HG03354 (cell line): ENCODE data around the gene KDM2A.

Experiments used
- ATAC-seq: cut with Tn5 transposase; IDR thresholded peaks from one replicate; pipeline ENCODE4 v1.9.1; 2021; ENCODE audit warnings: mild to moderate bottlenecking; ENCODE audit not compliant: unreplicated experiment, poor library complexity, severe bottlenecking

The KDM2A gene

GRCh38 chr11:67279589-67280340 lies 160.7 kb downstream of the KDM2A start:
- ATAC-seq: no peak

DNA sequence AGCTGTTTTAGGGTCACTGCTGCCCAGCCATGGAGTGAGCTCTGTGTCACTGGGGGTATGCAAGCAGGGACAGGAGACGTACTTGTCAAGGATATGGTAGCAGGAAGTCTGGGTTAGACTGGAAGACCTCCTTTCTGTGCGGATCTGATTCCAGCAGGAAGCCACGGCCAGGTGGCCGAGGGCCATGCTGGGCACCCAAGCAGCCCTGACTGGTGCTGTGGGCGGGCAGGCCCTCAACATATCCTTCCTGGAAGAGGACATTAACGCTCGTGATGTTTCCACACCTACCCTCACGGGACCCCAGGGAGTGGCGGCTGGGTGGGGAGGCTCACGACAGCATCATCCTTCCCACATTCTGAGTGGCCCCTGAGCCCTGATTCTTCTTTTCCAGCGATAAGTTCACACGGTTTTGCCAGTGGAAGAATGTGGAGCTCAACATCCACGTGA lies 161.3 kb downstream of the KDM2A start:
- no peak for ATAC-seq

- no peak for ATAC-seq
Measured at GRCh38 chr11:67280788-67281551, 161.9 kb downstream of the KDM2A start.

GRCh38 chr11:67281552-67282150 lies 162.6 kb downstream of the KDM2A start:
- no peak for ATAC-seq

DNA sequence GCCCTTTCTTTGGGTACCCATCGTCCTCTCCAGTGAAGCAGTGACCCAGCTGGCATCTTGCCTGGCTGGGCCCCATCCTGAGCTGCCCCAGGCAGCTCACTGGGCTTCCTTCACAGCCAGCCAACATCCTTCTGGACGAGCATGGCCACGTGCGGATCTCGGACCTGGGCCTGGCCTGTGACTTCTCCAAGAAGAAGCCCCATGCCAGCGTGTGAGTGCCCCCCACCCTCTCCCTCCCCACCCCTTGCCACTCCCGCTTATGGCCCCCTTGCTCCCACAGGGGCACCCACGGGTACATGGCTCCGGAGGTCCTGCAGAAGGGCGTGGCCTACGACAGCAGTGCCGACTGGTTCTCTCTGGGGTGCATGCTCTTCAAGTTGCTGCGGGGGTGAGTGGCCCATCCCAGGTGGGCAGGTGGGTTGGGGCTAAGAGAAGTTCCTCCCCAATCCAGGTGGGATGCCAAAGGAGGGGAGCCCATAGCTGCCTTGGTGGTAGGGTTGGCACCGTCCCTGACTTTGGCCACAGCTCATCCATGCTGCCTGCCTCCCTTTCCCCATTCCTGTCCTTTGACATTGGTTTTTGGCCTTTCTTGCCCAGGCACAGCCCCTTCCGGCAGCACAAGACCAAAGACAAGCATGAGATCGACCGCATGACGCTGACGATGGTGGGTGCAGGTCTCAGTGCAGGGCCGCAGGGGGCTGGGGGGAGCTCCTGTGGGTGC lies 163.3 kb downstream of the KDM2A start:
- no peak for ATAC-seq

GRCh38 chr11:67282876-67283371 lies 163.9 kb downstream of the KDM2A start:
- no peak for ATAC-seq

DNA sequence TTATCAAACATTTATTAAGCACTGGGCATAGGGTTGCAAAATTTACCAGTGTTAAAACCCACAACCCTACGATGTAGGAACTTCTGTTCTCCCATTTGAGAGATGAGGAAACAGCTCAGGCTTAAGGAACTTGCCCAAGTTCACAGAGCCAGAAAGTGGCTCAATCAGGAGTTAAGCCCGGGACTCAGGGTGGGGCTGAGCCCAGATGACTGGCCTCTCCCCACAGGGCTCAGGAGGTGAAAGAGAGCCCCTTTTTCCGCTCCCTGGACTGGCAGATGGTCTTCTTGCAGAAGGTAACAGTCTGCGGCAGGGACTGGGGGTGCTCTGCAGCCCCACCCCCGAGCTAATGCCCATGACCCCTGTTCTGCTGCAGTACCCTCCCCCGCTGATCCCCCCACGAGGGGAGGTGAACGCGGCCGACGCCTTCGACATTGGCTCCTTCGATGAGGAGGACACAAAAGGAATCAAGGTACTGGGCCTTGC lies 164.5 kb downstream of the KDM2A start:
- no peak for ATAC-seq

- no peak for ATAC-seq
Measured at GRCh38 chr11:67284811-67285540, 165.9 kb downstream of the KDM2A start.

- ATAC-seq: no peak
Measured at GRCh38 chr11:67285541-67286498, 166.8 kb downstream of the KDM2A start.

DNA sequence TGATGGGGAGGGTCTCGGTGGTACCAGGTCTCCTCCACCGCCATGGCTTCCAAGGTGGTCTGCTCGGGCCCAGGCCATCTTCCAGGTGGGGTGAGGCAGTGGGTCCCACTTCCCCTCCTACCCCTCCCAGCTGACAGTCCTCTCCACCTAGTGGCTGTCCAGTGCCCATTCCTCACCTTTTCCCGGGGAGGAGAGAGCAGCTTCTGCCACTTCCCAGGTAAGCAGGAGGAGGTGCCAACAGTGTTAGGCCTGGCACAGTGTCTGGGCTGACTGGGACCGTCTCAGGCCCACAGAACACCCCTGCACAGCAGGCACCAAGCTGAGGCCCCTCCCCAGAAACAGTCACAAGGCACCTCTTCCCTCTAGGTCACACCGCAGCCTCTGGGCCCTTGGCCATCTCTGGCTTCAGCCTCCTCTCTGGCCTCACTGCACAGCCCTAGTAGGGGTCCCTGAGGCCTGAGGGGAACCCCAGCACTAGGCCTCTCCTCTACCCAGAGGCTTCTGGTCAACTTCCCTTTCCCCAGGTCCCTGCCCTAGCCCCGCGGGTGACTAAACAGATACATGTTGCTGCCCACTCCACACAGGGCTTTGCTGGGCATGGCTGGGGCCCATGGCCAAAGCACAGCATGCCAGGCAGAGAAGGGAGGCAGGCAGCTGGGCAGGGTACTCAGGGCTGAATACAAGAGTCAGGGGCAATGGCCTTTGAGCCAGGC lies 167.7 kb downstream of the KDM2A start:
- no peak for ATAC-seq

GRCh38 chr11:67287355-67288197 lies 168.5 kb downstream of the KDM2A start:
- ATAC-seq: no peak

DNA sequence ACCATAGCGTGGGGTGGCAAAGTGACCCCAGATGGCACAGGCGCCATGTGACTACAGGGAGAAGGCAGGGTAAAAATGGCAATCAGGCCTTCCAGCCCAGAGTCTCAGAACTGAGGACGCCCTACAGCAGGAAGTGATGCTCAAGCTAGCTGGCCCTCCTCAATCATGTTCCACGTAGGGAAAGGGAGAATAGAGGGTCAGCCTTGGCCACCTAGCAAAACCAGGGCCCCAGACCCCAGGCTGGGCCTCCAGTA lies 169.1 kb downstream of the KDM2A start:
- ATAC-seq: no peak

- ATAC-seq: peak; percentile 71
Measured at GRCh38 chr11:67288452-67289225, 169.6 kb downstream of the KDM2A start.

DNA sequence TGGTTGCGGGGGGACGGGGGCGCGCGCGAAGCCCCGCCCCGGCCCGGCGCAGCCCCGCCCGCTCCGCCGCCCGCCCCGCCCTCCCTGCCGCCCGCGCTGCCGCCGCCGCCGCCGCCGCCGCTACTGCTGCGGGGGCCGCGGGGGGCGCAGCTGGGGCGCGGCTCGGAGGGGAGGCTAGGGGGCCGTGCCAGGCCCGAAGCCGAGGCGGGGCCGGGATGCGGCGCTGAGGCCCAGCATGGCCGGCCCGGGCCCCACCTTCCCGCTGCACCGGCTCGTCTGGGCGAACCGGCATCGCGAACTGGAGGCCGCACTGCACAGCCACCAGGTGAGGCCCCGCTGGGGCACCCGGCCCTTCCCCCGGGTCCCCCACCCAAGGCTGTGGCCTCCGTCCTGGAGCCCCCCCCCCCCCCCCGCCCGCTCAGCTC lies 170.2 kb downstream of the KDM2A start, which contains the start of gene ANKRD13D:
ANKRD13D (plus strand) TSS at position 78 of the 425 bp plus-strand sequence; CDS start at position 236, 158 bp downstream.
- ATAC-seq: peak; percentile 51

DNA sequence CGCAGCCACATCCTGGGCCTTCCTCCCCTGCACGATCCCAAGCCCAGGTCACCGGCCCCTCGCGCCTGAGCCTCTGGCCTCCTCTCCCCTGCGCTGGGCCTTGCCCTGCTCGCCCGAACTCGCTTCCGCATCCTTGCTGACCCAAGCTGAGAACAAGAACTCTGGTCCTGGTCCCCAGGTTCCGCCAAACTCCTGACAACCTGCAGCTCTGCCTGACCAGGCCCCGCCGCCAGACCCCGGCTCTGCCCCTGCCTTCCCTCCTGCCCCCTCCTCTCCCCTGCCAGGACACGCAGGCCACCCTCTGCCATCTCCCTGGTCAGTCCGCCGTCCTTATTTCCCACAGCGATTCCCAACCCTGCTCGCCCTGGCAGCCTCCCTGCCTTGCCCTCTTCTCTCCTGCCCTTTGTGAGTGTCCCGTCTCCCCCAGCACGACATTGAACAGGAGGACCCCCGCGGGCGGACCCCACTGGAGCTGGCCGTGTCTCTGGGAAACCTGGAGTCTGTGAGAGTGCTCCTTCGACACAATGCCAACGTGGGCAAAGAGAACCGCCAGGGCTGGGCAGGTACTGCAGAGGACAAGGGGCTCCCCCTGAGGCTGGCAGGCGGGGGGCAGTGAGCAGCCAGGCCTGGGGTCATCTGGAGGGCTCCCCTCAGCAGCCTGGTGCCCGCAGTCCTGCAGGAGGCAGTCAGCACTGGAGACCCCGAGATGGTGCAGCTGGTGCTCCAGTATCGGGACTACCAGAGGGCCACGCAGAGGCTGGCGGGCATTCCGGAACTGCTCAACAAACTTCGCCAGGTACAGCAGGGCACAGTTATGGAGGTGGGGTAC lies 170.8 kb downstream of the KDM2A start:
- no peak for ATAC-seq
